Stomach smooth muscle (tissue), 2 donors: Measurements from ENCODE around the gene FAF2.

Experiments
- H3K27ac ChIP-seq: one replicate; pipeline ENCODE4 v1.7.0; 2013; ENCODE audit warnings: mild to moderate bottlenecking, low read length, inconsistent platforms
- H3K27me3 ChIP-seq, 2 donors: one replicate each; pipeline ENCODE4 v1.7.0; 2013; ENCODE audit warnings: low read length in 2 of 2; ENCODE audit not compliant: insufficient read depth in 2 of 2, control insufficient read depth in 1 of 2
- H3K36me3 ChIP-seq, 2 donors: one replicate each; pipeline ENCODE4 v1.7.0; 2013; ENCODE audit warnings: low read length in 2 of 2; ENCODE audit not compliant: control insufficient read depth in 2 of 2, insufficient read depth in 2 of 2
- H3K4me1 ChIP-seq: one replicate; pipeline ENCODE4 v1.7.0; 2013; ENCODE audit warnings: low read length; ENCODE audit not compliant: control insufficient read depth, insufficient read depth
- H3K4me3 ChIP-seq, 2 donors: one replicate each; pipeline ENCODE4 v1.7.0; 2013; ENCODE audit warnings: low read length in 2 of 2
- H3K9ac ChIP-seq, 2 donors: one replicate each; pipeline ENCODE4 v1.7.0; 2013; ENCODE audit warnings: low read length in 2 of 2, mild to moderate bottlenecking in 1 of 2
- H3K9me3 ChIP-seq, 2 donors: one replicate each; pipeline ENCODE4 v1.7.0; 2013; ENCODE audit warnings: low read length in 2 of 2; ENCODE audit not compliant: control insufficient read depth in 2 of 2
- donor health status: healthy.
- donor health status: Pancreatic carcinoma.

Gene FAF2

DNA sequence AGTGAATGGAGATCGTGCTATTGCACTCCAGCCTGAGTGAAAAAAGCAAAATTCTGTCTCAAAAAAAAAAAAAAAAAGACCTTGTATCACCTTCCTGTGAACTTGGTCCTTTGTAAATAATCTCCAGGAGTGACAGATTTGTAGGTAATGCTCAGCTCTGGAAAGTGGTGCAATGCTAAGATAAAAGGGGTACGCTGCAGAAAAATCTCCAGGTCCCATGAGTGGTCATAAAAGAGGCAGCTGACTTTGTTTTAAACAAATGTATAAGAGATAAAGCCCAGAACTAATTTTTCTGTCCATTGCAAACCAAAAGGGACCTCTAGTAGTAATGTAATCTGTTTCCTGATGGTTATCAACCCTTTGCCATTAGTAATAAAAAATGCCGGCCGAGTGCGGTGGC lies 55.3 kb downstream of the FAF2 start:
- H3K4me3 ChIP-seq: no peak overlapping the region
- no peak overlapping the region for H3K9ac ChIP-seq
- no peaks in the 10 kb centered on the region for H3K9me3 ChIP-seq
- peaks cover 44 to 47% of the 10 kb centered on the region in 2 donors for H3K36me3 ChIP-seq
- no peak overlapping the region for H3K27ac ChIP-seq
- no peaks in the 10 kb centered on the region for H3K27me3 ChIP-seq
- H3K4me1 ChIP-seq: no peaks in the 10 kb centered on the region

DNA sequence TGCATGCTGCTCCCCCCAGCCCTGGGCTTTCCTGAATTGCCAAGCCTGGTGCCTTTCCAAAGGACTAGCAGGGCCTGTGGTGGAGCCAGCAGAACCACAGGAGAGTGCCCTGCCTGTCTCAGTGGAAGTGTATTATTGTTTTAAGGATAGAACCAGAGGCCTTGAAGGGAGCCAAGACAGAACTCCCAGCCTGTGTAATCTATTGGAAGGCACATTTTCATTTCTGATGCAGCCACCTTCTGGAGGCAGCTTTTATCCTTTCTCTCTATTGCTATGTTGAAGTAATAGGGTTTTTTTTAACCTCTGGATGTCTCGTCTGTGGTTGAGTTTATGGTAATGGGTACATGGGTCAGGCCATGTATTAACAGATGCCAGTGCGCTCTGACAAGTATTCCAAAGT lies 59.7 kb downstream of the FAF2 start:
- no peaks in the 10 kb centered on the region for H3K9me3 ChIP-seq
- H3K27me3 ChIP-seq: no peaks in the 10 kb centered on the region
- H3K36me3 ChIP-seq: peaks cover 20 to 21% of the 10 kb centered on the region in 2 donors
- H3K27ac ChIP-seq: no peak overlapping the region
- H3K4me3 ChIP-seq: no peak overlapping the region
- no peak overlapping the region for H3K9ac ChIP-seq
- no peaks in the 10 kb centered on the region for H3K4me1 ChIP-seq

DNA sequence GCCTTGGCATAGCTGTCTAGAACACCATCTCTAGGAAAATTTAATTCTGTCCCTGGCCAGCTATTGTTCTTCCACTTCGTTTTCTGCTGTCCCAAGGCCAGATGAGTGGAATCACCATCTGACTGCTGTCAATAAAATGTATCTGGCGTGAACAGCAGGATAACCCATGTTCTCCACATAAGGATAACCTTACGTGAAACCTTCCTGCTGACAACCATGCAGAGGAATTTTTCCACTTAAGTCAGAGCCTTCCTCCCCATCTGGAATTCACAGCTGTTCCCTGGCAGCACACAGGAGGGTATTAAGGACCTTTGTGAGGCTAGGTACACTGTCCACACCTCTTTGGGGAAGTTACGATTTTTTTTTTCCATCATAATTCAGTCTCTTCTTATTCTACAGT lies 60.4 kb downstream of the FAF2 start:
- Histone ChIP-seq H3K27ac (no peak overlapping the region), H3K9me3 (no peaks in the 10 kb centered on the region), H3K4me3 (no peak overlapping the region), H3K36me3 (peaks cover 20 to 21% of the 10 kb centered on the region in 2 donors), H3K4me1 (no peaks in the 10 kb centered on the region), H3K27me3 (no peaks in the 10 kb centered on the region), H3K9ac (no peak overlapping the region)

DNA sequence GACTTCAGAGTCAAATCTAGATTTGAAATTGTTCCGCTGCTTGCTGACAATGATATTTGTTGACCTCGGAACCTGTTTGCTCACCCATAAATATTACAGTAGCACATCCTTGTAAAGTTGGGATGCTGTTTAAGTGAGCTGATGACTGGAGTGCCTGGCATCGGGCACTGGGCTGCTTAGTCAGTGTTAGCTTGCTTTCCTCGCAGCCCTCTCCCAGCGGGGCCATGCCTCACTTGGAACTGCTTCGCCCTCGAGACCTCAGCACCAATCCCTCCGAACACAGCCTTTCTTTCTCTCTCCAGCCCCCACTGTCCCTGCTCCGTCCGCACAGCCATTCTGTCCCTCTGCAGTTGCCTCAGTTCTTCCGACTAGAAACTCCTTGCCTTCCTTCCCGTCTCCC lies 65.6 kb downstream of the FAF2 start:
- no peak overlapping the region for H3K4me3 ChIP-seq
- H3K9ac ChIP-seq: no peak overlapping the region
- H3K4me1 ChIP-seq: no peaks in the 10 kb centered on the region
- no peaks in the 10 kb centered on the region for H3K27me3 ChIP-seq
- no peak overlapping the region for H3K27ac ChIP-seq
- no peaks in the 10 kb centered on the region for H3K9me3 ChIP-seq
- peaks cover 0 to 4% of the 10 kb centered on the region in 2 donors for H3K36me3 ChIP-seq

DNA sequence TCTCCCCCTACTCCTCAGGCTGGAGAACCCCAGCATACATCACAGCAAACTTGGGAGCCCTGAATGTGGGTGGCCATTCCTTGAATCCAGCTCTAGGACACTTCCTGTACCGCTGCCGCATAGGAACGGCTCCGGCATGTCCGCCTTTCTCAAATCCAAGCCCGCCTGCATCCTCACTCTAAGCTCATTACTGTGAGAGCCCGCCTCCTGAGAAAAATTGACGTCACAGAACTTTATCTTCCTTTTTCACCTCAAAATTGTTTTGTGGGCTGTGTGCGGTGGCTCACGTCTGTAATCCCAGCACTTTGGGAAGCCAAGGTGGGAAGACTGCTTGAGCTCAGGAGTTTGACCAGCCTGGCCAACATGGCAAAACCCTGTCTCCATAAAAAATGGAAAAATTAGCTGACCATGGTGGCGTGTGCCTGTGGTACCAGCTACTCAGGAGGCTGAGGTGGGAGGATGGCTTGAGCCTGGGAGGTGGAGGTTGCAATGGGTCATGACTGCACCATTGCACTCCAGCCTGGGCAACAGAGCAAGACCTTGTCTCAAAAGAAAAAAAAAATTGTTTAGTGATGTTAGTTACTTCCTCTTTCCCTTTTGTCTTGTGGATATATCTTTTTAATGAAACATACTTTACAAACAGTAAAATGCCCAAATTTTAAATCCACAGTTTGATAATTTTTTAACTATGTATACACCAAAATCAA lies 66.2 kb downstream of the FAF2 start:
- Histone ChIP-seq H3K9ac (no peak overlapping the region), H3K4me3 (no peak overlapping the region), H3K27ac (no peak overlapping the region), H3K27me3 (no peaks in the 10 kb centered on the region), H3K4me1 (no peaks in the 10 kb centered on the region), H3K36me3 (peaks cover 0 to under 1% of the 10 kb centered on the region in 2 donors), H3K9me3 (no peaks in the 10 kb centered on the region)

DNA sequence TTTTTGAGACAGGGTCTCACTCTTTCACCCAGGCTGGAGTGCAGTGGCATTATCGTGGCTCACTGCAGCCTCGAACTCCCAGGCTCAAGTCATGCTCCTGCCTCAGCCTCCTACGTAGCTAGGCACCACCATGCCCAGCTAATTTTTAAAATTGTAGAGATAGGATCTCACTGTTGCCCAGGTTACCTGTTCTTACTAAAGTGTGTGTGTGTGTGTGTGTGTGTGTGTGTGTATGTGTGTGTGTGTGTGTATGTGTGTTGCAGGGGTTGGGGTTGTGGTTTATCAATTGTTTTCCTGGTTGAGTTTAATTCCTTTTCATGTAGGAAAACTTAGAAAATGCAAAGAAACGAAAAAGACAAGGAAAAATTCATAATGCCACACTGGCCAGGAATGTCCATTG lies 67.2 kb downstream of the FAF2 start:
- no peak overlapping the region for H3K4me3 ChIP-seq
- no peaks in the 10 kb centered on the region for H3K4me1 ChIP-seq
- H3K9me3 ChIP-seq: no peaks in the 10 kb centered on the region
- no peaks in the 10 kb centered on the region for H3K36me3 ChIP-seq
- no peaks in the 10 kb centered on the region for H3K27me3 ChIP-seq
- H3K9ac ChIP-seq: no peak overlapping the region
- H3K27ac ChIP-seq: no peak overlapping the region

DNA sequence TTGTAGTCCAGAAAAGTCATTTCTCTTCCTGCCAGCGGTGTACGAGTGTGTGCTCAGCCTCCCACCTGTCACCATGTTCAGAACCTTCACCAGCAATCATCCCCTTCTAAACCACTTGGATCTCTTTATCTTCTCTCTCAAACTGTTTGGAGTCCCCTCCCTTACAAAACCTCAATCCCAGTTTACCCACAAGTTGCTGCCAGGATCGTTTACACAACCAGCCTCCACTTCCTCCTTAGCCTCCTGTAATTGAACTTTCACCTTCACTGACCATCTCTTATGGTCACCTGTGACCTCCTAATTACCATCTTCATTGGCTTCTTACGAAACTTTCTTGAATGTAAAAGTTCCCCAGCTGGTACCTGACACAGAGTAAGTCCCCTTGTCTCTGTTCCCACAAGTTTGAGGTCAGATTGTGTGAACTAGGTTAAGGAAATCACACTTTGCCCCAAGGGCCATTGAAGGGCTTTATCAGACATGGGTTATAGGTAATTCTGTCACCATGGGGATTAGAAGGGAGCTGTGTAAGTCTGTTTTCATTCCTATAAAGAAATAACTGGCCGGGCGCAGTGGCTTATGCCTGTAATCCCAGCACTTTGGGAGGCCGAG lies 69.0 kb downstream of the FAF2 start:
- Histone ChIP-seq H3K9ac (no peak overlapping the region), H3K27ac (no peak overlapping the region), H3K36me3 (no peaks in the 10 kb centered on the region), H3K9me3 (no peaks in the 10 kb centered on the region), H3K27me3 (no peaks in the 10 kb centered on the region), H3K4me1 (no peaks in the 10 kb centered on the region), H3K4me3 (no peak overlapping the region)

DNA sequence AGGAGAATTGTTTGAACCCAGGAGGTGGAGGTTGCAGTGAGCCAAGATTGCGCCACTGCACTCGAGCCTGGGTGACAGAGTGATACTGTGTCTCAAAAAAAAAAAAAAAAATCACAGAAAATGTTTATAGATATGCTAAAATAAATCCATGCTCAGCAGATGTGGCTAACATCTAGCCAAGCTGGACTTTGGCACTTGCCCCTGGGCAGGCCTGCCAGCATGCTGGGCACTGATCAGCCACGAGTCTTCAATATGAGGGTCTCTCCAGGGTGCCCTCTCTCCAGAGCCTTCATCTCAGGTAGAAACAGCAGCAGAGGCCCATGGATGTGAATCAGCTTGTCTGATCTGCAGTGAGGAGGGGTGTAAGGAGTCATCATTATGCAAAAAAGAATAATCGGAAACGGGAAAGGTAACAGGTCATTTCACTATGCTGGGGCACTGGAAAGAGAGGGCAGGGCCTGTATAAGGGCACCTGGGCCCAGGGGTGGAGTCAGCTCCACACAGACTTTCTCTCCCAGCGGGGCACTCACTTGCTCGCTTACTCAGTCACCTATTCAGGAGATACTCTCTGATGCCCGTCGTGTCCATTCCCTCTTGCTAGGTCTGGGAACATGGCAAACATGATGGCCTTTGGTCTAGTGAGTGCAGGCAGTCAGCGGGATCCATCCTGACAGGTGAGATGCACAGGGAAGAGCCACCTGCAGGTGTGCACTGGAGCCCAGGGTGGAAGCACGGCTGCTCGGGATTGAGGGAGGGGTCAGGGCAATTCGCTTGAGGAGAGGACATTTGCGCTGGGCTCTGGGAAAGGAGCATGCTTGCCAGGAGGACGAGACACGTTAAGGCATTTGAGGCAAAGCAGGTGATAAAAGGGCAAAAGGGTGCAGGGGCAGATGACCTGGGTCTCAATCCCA lies 71.9 kb downstream of the FAF2 start:
- H3K27me3 ChIP-seq: no peaks in the 10 kb centered on the region
- no peak overlapping the region for H3K27ac ChIP-seq
- no peak overlapping the region for H3K4me3 ChIP-seq
- H3K4me1 ChIP-seq: no peaks in the 10 kb centered on the region
- H3K36me3 ChIP-seq: no peaks in the 10 kb centered on the region
- H3K9ac ChIP-seq: no peak overlapping the region
- no peaks in the 10 kb centered on the region for H3K9me3 ChIP-seq

DNA sequence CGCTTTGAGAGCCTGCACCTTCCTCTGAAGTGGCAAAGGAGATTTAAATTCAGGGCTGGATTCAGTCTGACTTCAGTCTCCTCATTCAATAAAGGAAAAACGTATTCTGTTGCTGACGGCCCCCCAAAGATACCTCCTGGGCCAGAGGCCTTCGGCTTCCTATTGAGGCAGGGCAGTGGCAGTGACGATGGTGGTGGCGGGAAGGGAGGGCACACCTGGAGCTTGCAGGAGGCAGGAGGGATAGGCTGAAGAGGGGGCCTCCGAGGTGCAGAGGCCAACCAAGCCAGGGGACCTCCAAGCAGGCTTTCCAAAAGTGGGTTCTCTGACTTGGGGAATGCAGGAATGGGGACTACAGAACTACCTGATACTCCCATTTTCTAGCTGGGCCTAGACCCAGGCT lies 73.1 kb downstream of the FAF2 start:
- Histone ChIP-seq H3K36me3 (peaks cover 0 to 2% of the 10 kb centered on the region in 2 donors), H3K27ac (no peak overlapping the region), H3K27me3 (no peaks in the 10 kb centered on the region), H3K4me3 (no peak overlapping the region), H3K4me1 (no peaks in the 10 kb centered on the region), H3K9me3 (no peaks in the 10 kb centered on the region), H3K9ac (no peak overlapping the region)

DNA sequence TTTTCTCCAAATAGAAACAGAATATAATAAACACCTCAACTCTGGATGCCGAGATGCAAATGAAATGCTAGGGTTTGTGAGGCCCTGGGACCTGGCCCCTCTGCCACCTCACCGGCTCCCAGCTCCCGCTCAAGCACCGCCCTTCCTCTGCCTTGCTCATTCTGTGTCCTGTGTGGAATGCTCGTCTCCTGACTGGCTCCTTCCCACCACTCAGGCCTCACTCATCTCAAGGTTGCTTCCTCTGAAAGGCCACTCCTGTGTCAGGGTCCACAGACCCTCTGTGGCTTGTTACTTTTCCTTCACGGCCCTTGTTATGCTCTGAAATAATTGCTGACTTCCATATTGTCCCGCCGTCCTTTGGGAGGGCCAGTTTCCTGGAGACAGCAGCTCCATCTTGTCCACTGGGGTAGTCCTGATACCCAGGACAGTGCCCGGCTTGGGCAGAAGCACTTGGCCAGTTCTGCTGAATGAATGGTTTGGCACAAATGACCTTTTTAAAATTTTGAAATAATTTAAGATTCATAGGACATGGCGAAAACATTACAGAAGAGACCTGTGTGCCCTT lies 73.6 kb downstream of the FAF2 start:
- Histone ChIP-seq H3K9ac (no peak overlapping the region), H3K9me3 (no peaks in the 10 kb centered on the region), H3K36me3 (peaks cover 0 to 2% of the 10 kb centered on the region in 2 donors), H3K4me3 (no peak overlapping the region), H3K27ac (no peak overlapping the region), H3K27me3 (no peaks in the 10 kb centered on the region), H3K4me1 (no peaks in the 10 kb centered on the region)
